H1 (cell line): ENCODE data around the gene BIN1. TPM values are rescaled to one million over a fixed set of nuclear protein-coding genes. Genes with fewer than 3 reads are reported as not detected.

Experiments used
- CTCF ChIA-PET: fragments of 300-600 bp; sonication (Branson Sonifier 250); formaldehyde crosslinking; loops from one replicate; lab custom pipeline; 2021; ENCODE audit not compliant: partially characterized antibody; lab: Charles Lee
- POLR2A ChIA-PET: fragments of 300-600 bp; sonication (Branson Sonifier 250); formaldehyde crosslinking; loops from one replicate; lab custom pipeline; 2021; ENCODE audit warnings: inconsistent platforms; ENCODE audit not compliant: partially characterized antibody; lab: Charles Lee
- DNase-seq, 2 experiments: peaks; one replicate each; pipeline versions ENCODE4 v3.0.0 to v3.0.0-alpha.2; 2010 to 2022; ENCODE audit warnings: low spot score in 2 of 2, low read depth in 1 of 2, mixed read lengths in 1 of 2
- FAIRE-seq: peaks from 2 replicates; lab custom pipeline; 2011; peaks lifted over from hg19 to GRCh38; lab: Jason Lieb, UNC
- H2AFZ ChIP-seq: 2 replicates; pipeline ENCODE4 v1.8.1; 2012; ENCODE audit warnings: low read length, inconsistent platforms
- H2AK5ac ChIP-seq: 2 replicates; pipeline ENCODE4 v1.6.1; 2013; ENCODE audit warnings: low read depth, low read length
- H2BK120ac ChIP-seq: replicated peaks from 2 replicates; pipeline ENCODE3; 2013; ENCODE audit warnings: low read depth, low read length, inconsistent platforms
- H2BK12ac ChIP-seq: 2 replicates; pipeline ENCODE4 v1.6.1; 2013; ENCODE audit warnings: low read depth, low read length
- H2BK15ac ChIP-seq: 2 replicates; pipeline ENCODE4 v1.6.1; 2013; ENCODE audit warnings: low read length
- H2BK20ac ChIP-seq: 2 replicates; pipeline ENCODE4 v1.6.1; 2013; ENCODE audit warnings: low read length
- H2BK5ac ChIP-seq: 2 replicates; pipeline ENCODE4 v1.6.1; 2013; ENCODE audit warnings: low read depth, low read length
- H3K14ac ChIP-seq: 2 replicates; pipeline ENCODE4 v1.6.1; 2013; ENCODE audit warnings: inconsistent platforms; ENCODE audit not compliant: insufficient read length
- H3K18ac ChIP-seq: 2 replicates; pipeline ENCODE4 v1.6.1; 2013; ENCODE audit warnings: low read length; ENCODE audit errors: extremely low read depth
- H3K23ac ChIP-seq: 2 replicates; pipeline ENCODE4 v1.6.1; 2013; ENCODE audit warnings: inconsistent platforms; ENCODE audit not compliant: insufficient read length
- H3K23me2 ChIP-seq: 2 replicates; pipeline ENCODE4 v1.6.1; 2013; ENCODE audit warnings: low read depth, low read length
- H3K27ac ChIP-seq: 2 replicates; pipeline ENCODE4 v1.6.1; 2011; ENCODE audit warnings: low read depth, low read length, inconsistent platforms
- H3K27me3 ChIP-seq, 4 experiments: replicated peaks in 1 of 4; 1 replicate in 1 of 4; 2 replicates in 3 of 4; pipeline versions ENCODE4 v1.6.1 to v1.8.1; 2011 to 2013; ENCODE audit warnings: low read length in 3 of 4, mild to moderate bottlenecking in 3 of 4, inconsistent platforms in 2 of 4, mixed read lengths in 2 of 4, moderate library complexity in 1 of 4; ENCODE audit not compliant: control insufficient read depth in 3 of 4, insufficient read depth in 3 of 4; ENCODE audit errors: extremely low read depth in 1 of 4
- H3K36me3 ChIP-seq, 4 experiments: 2 replicates each; pipeline versions ENCODE4 v1.6.1 to v1.8.1; 2011 to 2013; ENCODE audit warnings: mild to moderate bottlenecking in 4 of 4, low read length in 3 of 4, moderate library complexity in 2 of 4, control low read depth in 1 of 4, inconsistent platforms in 1 of 4; ENCODE audit not compliant: insufficient read depth in 4 of 4, control insufficient read depth in 2 of 4
- H3K4ac ChIP-seq: replicated peaks from 2 replicates; pipeline ENCODE3; 2013; ENCODE audit warnings: low read length, low read depth, mixed read lengths, inconsistent platforms; ENCODE audit not compliant: insufficient read length
- H3K4me1 ChIP-seq, 4 experiments: replicated peaks in 1 of 4; 1 replicate in 1 of 4; 2 replicates in 3 of 4; pipeline versions ENCODE4 v1.6.1 to v1.8.1; 2011 to 2013; ENCODE audit warnings: low read length in 3 of 4, inconsistent platforms in 2 of 4, mixed read lengths in 1 of 4; ENCODE audit not compliant: insufficient read depth in 4 of 4, control insufficient read depth in 3 of 4
- H3K4me2 ChIP-seq, 2 experiments: 2 replicates each; pipeline versions ENCODE4 v1.6.1 to v1.8.1; 2011 to 2013; ENCODE audit warnings: low read depth in 2 of 2, low read length in 2 of 2, control low read depth in 1 of 2, inconsistent platforms in 1 of 2, mild to moderate bottlenecking in 1 of 2; ENCODE audit not compliant: insufficient read depth in 1 of 2
- H3K4me3 ChIP-seq, 4 experiments: fragments of 200-600, 300-600 bp in 1 of 4; sonication (generic), shearing (Covaris generic), sonication (Bioruptor Twin) in 1 of 4; 2 replicates each; pipeline versions ENCODE4 v1.5.1 to v1.8.1; 2011 to 2016; ENCODE audit warnings: low read length in 4 of 4, low read depth in 3 of 4, control low read depth in 2 of 4, inconsistent platforms in 2 of 4, mild to moderate bottlenecking in 2 of 4, mixed read lengths in 1 of 4, moderate library complexity in 1 of 4; ENCODE audit not compliant: insufficient read depth in 2 of 4; ENCODE audit errors: extremely low read depth in 1 of 4
- H3K56ac ChIP-seq: replicated peaks from 2 replicates; pipeline ENCODE3; 2013; ENCODE audit warnings: low read depth, mild to moderate bottlenecking, mixed read lengths, low read length, inconsistent platforms; ENCODE audit not compliant: insufficient read length
- H3K79me1 ChIP-seq: 2 replicates; pipeline ENCODE4 v1.6.1; 2013; ENCODE audit warnings: low read depth, low read length, control low read depth
- H3K79me2 ChIP-seq, 2 experiments: 2 replicates each; pipeline versions ENCODE4 v1.6.1 to v1.8.1; 2012 to 2013; ENCODE audit warnings: low read length in 2 of 2, mild to moderate bottlenecking in 2 of 2, inconsistent platforms in 1 of 2; ENCODE audit not compliant: insufficient read depth in 2 of 2, control insufficient read depth in 1 of 2
- H3K9ac ChIP-seq, 4 experiments: replicated peaks in 1 of 4; 1 replicate in 1 of 4; 2 replicates in 3 of 4; pipeline versions ENCODE4 v1.6.1 to v1.8.1; 2011 to 2013; ENCODE audit warnings: low read depth in 3 of 4, low read length in 3 of 4, control low read depth in 2 of 4, mild to moderate bottlenecking in 2 of 4, moderate library complexity in 2 of 4, inconsistent platforms in 1 of 4; ENCODE audit errors: extremely low read depth in 1 of 4
- H3K9me3 ChIP-seq, 2 experiments: 2 replicates each; pipeline versions ENCODE4 v1.6.1 to v1.8.1; 2012 to 2013; ENCODE audit warnings: mild to moderate bottlenecking in 2 of 2, moderate library complexity in 2 of 2, control low read depth in 1 of 2, inconsistent platforms in 1 of 2, low read depth in 1 of 2, low read length in 1 of 2, mixed read lengths in 1 of 2; ENCODE audit not compliant: insufficient read depth in 2 of 2
- H4K20me1 ChIP-seq, 2 experiments: replicated peaks in 1 of 2; 2 replicates each; pipeline versions ENCODE3 to v1.8.1; 2011 to 2013; ENCODE audit warnings: inconsistent platforms in 2 of 2, low read length in 2 of 2, mild to moderate bottlenecking in 1 of 2; ENCODE audit not compliant: insufficient read depth in 2 of 2, control insufficient read depth in 1 of 2
- H4K5ac ChIP-seq: 2 replicates; pipeline ENCODE4 v1.6.1; 2013; ENCODE audit warnings: low read length, low read depth, mixed read lengths, inconsistent platforms; ENCODE audit not compliant: insufficient read length
- H4K8ac ChIP-seq: 2 replicates; pipeline ENCODE4 v1.8.0; 2013; ENCODE audit warnings: mild to moderate bottlenecking, moderate library complexity, low read length, inconsistent platforms; ENCODE audit not compliant: insufficient read depth; ENCODE audit errors: extremely low read depth
- H4K91ac ChIP-seq: replicated peaks from 2 replicates; pipeline ENCODE3; 2013; ENCODE audit warnings: low read length, mixed read lengths, inconsistent platforms; ENCODE audit not compliant: insufficient read length
- CBX5 ChIP-seq: fragments of 300-800, 300-1000 bp; sonication (generic); IDR thresholded peaks from 2 replicates; pipeline ENCODE4 v1.7.1; 2016; ENCODE audit warnings: antibody characterized with exemption, low read length, low read depth
- CHD1 ChIP-seq: IDR thresholded peaks from 2 replicates; pipeline ENCODE4 v1.6.1; 2012; ENCODE audit warnings: low read depth, low read length, improper control_type of control experiment
- JUND ChIP-seq: IDR thresholded peaks from 2 replicates; pipeline ENCODE4 v1.6.1; 2011; ENCODE audit warnings: mild to moderate bottlenecking, improper control_type of control experiment, low read length
- KDM5A ChIP-seq: fragments of 200-600 bp; IDR thresholded peaks from 2 replicates; pipeline ENCODE4 v1.7.1; 2012; ENCODE audit warnings: mild to moderate bottlenecking, low read length, inconsistent platforms, mixed read lengths
- MAFK ChIP-seq: IDR thresholded peaks from 2 replicates; pipeline ENCODE4 v1.6.1; 2012; ENCODE audit warnings: low read depth, mild to moderate bottlenecking, improper control_type of control experiment, low read length
- RAD21 ChIP-seq, 2 experiments: IDR thresholded peaks in 1 of 2; conservative IDR thresholded peaks in 1 of 2; 2 replicates each; pipeline ENCODE4 v1.6.1; 2011; ENCODE audit warnings: low read depth in 2 of 2, low read length in 2 of 2, improper control_type of control experiment in 1 of 2, inconsistent platforms in 1 of 2, mild to moderate bottlenecking in 1 of 2, moderate library complexity in 1 of 2
- SAP30 ChIP-seq: fragments of 300-600 bp; sonication (generic); IDR thresholded peaks from 2 replicates; pipeline ENCODE4 v1.7.1; 2012; ENCODE audit warnings: low read length, moderate library complexity, mild to moderate bottlenecking, inconsistent platforms; ENCODE audit not compliant: insufficient read depth, insufficient replicate concordance
- WGBS, 2 experiments: shearing (Covaris generic) in 1 of 2; methylation state at CpG; one replicate each; pipeline versions ENCODE4 v1.1.6 to v1.1.7; 2013 to 2015; ENCODE audit warnings: low lambda C conversion rate in 2 of 2, mixed read lengths in 2 of 2, inconsistent platforms in 1 of 2, low coverage in 1 of 2, missing lambda C conversion rate in 1 of 2; ENCODE audit not compliant: insufficient replicate concordance in 2 of 2, insufficient coverage in 1 of 2, insufficient read length in 1 of 2; ENCODE audit errors: extremely low coverage in 1 of 2, missing lambda C conversion rate in 1 of 2; 5-methylcytosine and 5-hydroxymethylcytosine counted together
- polyA plus RNA-seq, 7 experiments: library from polyadenylated mRNA; depleted of rRNA in 3 of 7; stranded (reverse) in 5 of 7; unstranded in 2 of 7; fragments of >200 nt in 5 of 7; fragments of 200-250 nt in 2 of 7; gene quantifications; 1 replicate in 5 of 7; 2 replicates in 1 of 7; 4 replicates in 1 of 7; pipeline versions ENCODE4 v1.2.1 to v1.2.3, GENCODE V29; 2011 to 2013; ENCODE audit warnings: missing spikeins in 2 of 7, mixed read lengths in 2 of 7
- total RNA-seq: library from RNA; stranded (reverse); fragmentation: NEBNext Ultra II Directional; extraction: Animal tissue kit (Norgen Biotek cat#: 25700); gene quantifications from 2 replicates; pipeline ENCODE4 v1.2.1, GENCODE V29; 2021

Gene BIN1
- total and polyA plus RNA-seq, 2 of the 8 experiments (the other 6 are each of a cell fraction or from before 2014, with no cell fraction given): 23.6 to 35.6 TPM

GRCh38 chr2:127143841-127144782 lies 37.2 kb upstream of the BIN1 start:
- Histone ChIP-seq H3K9ac (no peak overlapping the region), H2AFZ (no peak overlapping the region), H3K4me1 (0 out of 7 replicates have a peak, but pooled peaks cover 0 to 1% (median 0%) of the 10 kb centered on the region in 4 experiments), H2BK120ac (no peak overlapping the region), H2BK20ac (no peak overlapping the region), H2AK5ac (no peak overlapping the region)
- POLR2A ChIA-PET: no interaction called here
- TF ChIP-seq CHD1: no peak
- no peak for TF ChIP-seq SAP30
- TF ChIP-seq MAFK: no peak
- 0 out of 4 replicates have a peak, but pooled peaks of 1 of the 2 experiments have one; percentile 6 for TF ChIP-seq RAD21 (IDR thresholded peaks at IDR 0.05 in 1 of 2, conservative IDR thresholded peaks at IDR 0.05 in 1 of 2; ENCODE audit: low read depth in 2 of 2, low read length in 2 of 2)
- TF ChIP-seq CBX5: no peak
- TF ChIP-seq KDM5A: no peak
- no peak for TF ChIP-seq JUND
- TF ChIP-seq, all 59 proteins: peak for 1
- no peak overlapping the region for H4K5ac ChIP-seq
- no peak overlapping the region for H3K27ac ChIP-seq
- no peak overlapping the region for H3K4me2 ChIP-seq
- WGBS, 2 experiments: 88% methylated on average over 11 of the region's 11 CpGs; no CpG with 5 or more reads in 1 of the 2 experiments
- no peaks in the 10 kb centered on the region for H4K20me1 ChIP-seq
- H3K4ac ChIP-seq: no peak overlapping the region
- no peaks in the 10 kb centered on the region for H3K36me3 ChIP-seq
- no peak overlapping the region for H2BK5ac ChIP-seq
- no peak overlapping the region for H3K56ac ChIP-seq
- H2BK12ac ChIP-seq: no peak overlapping the region
- no peaks in the 10 kb centered on the region for H3K23me2 ChIP-seq
- no peak overlapping the region for H4K8ac ChIP-seq
- no peak overlapping the region for H3K14ac ChIP-seq
- FAIRE-seq: no peak
- H3K27me3 ChIP-seq: 0 out of 7 replicates have a peak, but pooled peaks cover 0 to 2% (median 0%) of the 10 kb centered on the region in 4 experiments
- no peaks in the 10 kb centered on the region for H3K79me2 ChIP-seq
- H3K79me1 ChIP-seq: no peaks in the 10 kb centered on the region
- CTCF ChIA-PET: interaction anchor here (0.8 to 1.8 kb wide), 11 partner anchors 10 to 76 kb away, joined by 3 to 6 read pairs (median 4); no protein-coding TSS in a partner anchor
- H3K23ac ChIP-seq: no peak overlapping the region
- H3K9me3 ChIP-seq: 0 out of 4 replicates have a peak, but pooled peaks cover 0 to 2% of the 10 kb centered on the region in 2 experiments
- H4K91ac ChIP-seq: no peak overlapping the region
- no peak overlapping the region for H3K18ac ChIP-seq
- peak in 1 of 2 experiments; percentile 35 for DNase-seq
- H2BK15ac ChIP-seq: no peak overlapping the region
- no peak overlapping the region for H3K4me3 ChIP-seq
